ENCODE data around the gene SAMHD1. TPM values are rescaled to one million over a fixed set of nuclear protein-coding genes. Genes with fewer than 3 reads are reported as not detected.

Gene SAMHD1
- total and polyA plus RNA-seq, 2 of the 8 experiments (the other 6 are each of a cell fraction or from before 2014, with no cell fraction given): 22.0 to 37.1 TPM

GRCh38 chr20:36969478-36970186, 18.1 kb upstream of the SAMHD1 start:
- H4K91ac ChIP-seq (replicated peaks; ENCODE audit: insufficient read length, low read length): no peak overlapping the region
- no peak overlapping the region for H3K14ac ChIP-seq (ENCODE audit: insufficient read length)
- no peak overlapping the region for H3K27ac ChIP-seq (ENCODE audit: low read depth, low read length)
- no peak overlapping the region for H2BK15ac ChIP-seq (ENCODE audit: low read length)
- no peak overlapping the region for H2BK12ac ChIP-seq (ENCODE audit: low read depth, low read length)
- no peak overlapping the region; the same call in 1 of the 2 replicates for H3K18ac ChIP-seq (ENCODE audit: extremely low read depth, low read length)
- no peaks in the 10 kb centered on the region for H3K4me1 ChIP-seq (replicated peaks in 1 of 4; ENCODE audit: control insufficient read depth in 3 of 4, insufficient read depth in 4 of 4, low read length in 3 of 4)
- 0 out of 2 replicates have a peak overlapping the region, but pooled peaks have one; percentile 44 for H2BK5ac ChIP-seq (ENCODE audit: low read depth, low read length)
- H4K5ac ChIP-seq (ENCODE audit: insufficient read length, low read depth, low read length): no peak overlapping the region
- peak overlapping the region; percentile 29; the same call in 1 of the 2 replicates for H2AFZ ChIP-seq (ENCODE audit: low read length)
- no peaks in the 10 kb centered on the region; a peak in 1 of 4 replicates for H3K9me3 ChIP-seq (ENCODE audit: insufficient read depth in 2 of 2, low read depth in 1 of 2, low read length in 1 of 2)
- H3K79me1 ChIP-seq (ENCODE audit: low read depth, low read length): no peaks in the 10 kb centered on the region
- no peak overlapping the region for H3K56ac ChIP-seq (replicated peaks; ENCODE audit: insufficient read length, low read depth, low read length)
- CTCF ChIA-PET (ENCODE audit: partially characterized antibody): interaction anchor here (0.6 kb wide), 1 partner anchor 1922 kb away, joined by 3 read pairs; no protein-coding TSS in a partner anchor
- H3K4ac ChIP-seq (replicated peaks; ENCODE audit: insufficient read length, low read depth, low read length): no peak overlapping the region
- DNase-seq (ENCODE audit: low read depth in 1 of 2, low spot score in 2 of 2) (no peak), FAIRE-seq (no peak)
- no peak overlapping the region for H3K23ac ChIP-seq (ENCODE audit: insufficient read length)
- H3K4me2 ChIP-seq (ENCODE audit: insufficient read depth in 1 of 2, low read depth in 2 of 2, low read length in 2 of 2): no peak overlapping the region
- H2BK120ac ChIP-seq (replicated peaks; ENCODE audit: low read depth, low read length): no peak overlapping the region
- POLR2A ChIA-PET (ENCODE audit: partially characterized antibody): no interaction called here
- H3K79me2 ChIP-seq (ENCODE audit: control insufficient read depth in 1 of 2, insufficient read depth in 2 of 2, low read length in 2 of 2): no peaks in the 10 kb centered on the region
- H3K27me3 ChIP-seq (replicated peaks in 1 of 4; ENCODE audit: control insufficient read depth in 3 of 4, extremely low read depth in 1 of 4, insufficient read depth in 3 of 4, low read length in 3 of 4): no peaks in the 10 kb centered on the region
- H3K36me3 ChIP-seq (ENCODE audit: control insufficient read depth in 2 of 4, insufficient read depth in 4 of 4, low read length in 3 of 4): no peaks in the 10 kb centered on the region
- H3K23me2 ChIP-seq (ENCODE audit: low read depth, low read length): no peaks in the 10 kb centered on the region
- H4K20me1 ChIP-seq (replicated peaks in 1 of 2; ENCODE audit: control insufficient read depth in 1 of 2, insufficient read depth in 2 of 2, low read length in 2 of 2): no peaks in the 10 kb centered on the region
- H3K4me3 ChIP-seq (ENCODE audit: extremely low read depth in 1 of 4, insufficient read depth in 2 of 4, low read depth in 3 of 4, low read length in 4 of 4): no peak overlapping the region
- no peak overlapping the region for H3K9ac ChIP-seq (replicated peaks in 1 of 4; ENCODE audit: extremely low read depth in 1 of 4, low read depth in 3 of 4, low read length in 3 of 4)
- WGBS, 2 experiments (ENCODE audit: extremely low coverage in 1 of 2, insufficient coverage in 1 of 2, insufficient read length in 1 of 2, insufficient replicate concordance in 2 of 2, low coverage in 1 of 2, low lambda C conversion rate in 2 of 2, missing lambda C conversion rate in 1 of 2): 92% methylated on average over 10 of the region's 10 CpGs; no CpG with 5 or more reads in 1 of the 2 experiments
- no peak overlapping the region for H2AK5ac ChIP-seq (ENCODE audit: low read depth, low read length)
- no peak overlapping the region for H4K8ac ChIP-seq (ENCODE audit: extremely low read depth, insufficient read depth, low read length)
- H2BK20ac ChIP-seq (ENCODE audit: low read length): no peak overlapping the region
- TF ChIP-seq CHD1 (IDR thresholded peaks at IDR 0.05; ENCODE audit: low read depth, low read length) (no peak), RXRA (IDR thresholded peaks at IDR 0.05; ENCODE audit: insufficient read depth, low read depth, low read length) (no peak), YY1 (IDR thresholded peaks at IDR 0.05; ENCODE audit: low read depth, low read length) (no peak), EGR1 (IDR thresholded peaks at IDR 0.05; ENCODE audit: borderline replicate concordance, low read depth, low read length) (no peak), BCL11A (IDR thresholded peaks at IDR 0.05; ENCODE audit: low read depth in 2 of 2, low read length in 2 of 2) (no peak), SIRT6 (IDR thresholded peaks at IDR 0.05; ENCODE audit: low read length) (no peak), CHD2 (IDR thresholded peaks at IDR 0.05; ENCODE audit: low read length) (no peak), POLR2A (IDR thresholded peaks at IDR 0.05; ENCODE audit: control extremely low read depth in 1 of 2, low read depth in 2 of 2, low read length in 2 of 2) (no peak), BRCA1 (IDR thresholded peaks at IDR 0.05; ENCODE audit: low read depth, low read length) (no peak)
- TF ChIP-seq, protein P1, sequence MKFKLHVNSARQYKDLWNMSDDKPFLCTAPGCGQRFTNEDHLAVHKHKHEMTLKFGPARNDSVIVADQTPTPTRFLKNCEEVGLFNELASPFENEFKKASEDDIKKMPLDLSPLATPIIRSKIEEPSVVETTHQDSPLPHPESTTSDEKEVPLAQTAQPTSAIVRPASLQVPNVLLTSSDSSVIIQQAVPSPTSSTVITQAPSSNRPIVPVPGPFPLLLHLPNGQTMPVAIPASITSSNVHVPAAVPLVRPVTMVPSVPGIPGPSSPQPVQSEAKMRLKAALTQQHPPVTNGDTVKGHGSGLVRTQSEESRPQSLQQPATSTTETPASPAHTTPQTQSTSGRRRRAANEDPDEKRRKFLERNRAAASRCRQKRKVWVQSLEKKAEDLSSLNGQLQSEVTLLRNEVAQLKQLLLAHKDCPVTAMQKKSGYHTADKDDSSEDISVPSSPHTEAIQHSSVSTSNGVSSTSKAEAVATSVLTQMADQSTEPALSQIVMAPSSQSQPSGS (IDR thresholded peaks at IDR 0.05; ENCODE audit: low read length): no peak
- TF ChIP-seq, protein P2, sequence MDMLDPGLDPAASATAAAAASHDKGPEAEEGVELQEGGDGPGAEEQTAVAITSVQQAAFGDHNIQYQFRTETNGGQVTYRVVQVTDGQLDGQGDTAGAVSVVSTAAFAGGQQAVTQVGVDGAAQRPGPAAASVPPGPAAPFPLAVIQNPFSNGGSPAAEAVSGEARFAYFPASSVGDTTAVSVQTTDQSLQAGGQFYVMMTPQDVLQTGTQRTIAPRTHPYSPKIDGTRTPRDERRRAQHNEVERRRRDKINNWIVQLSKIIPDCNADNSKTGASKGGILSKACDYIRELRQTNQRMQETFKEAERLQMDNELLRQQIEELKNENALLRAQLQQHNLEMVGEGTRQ (IDR thresholded peaks at IDR 0.05; ENCODE audit: low read length): no peak
